Activated T-helper 1 cell treated with anti-CD3 and anti-CD28 coated beads, Interleukin-12 subunit alpha, Interleukin-12 subunit beta, Interleukin-2, Interleukin-4 antibody, amounts not matched to agents 30 ng/mL and 10 ng/mL and 1 ng/mL, durations not matched to agents 14 hours and 24 hours and 36 hours (primary cell): ENCODE measurements around the gene ANGPT4. TPM values are rescaled to one million over a fixed set of nuclear protein-coding genes. Genes with fewer than 3 reads are reported as not detected.

Experiments
- DNase-seq: peaks from one replicate; pipeline ENCODE4 v3.0.0; 2021; ENCODE audit warnings: low spot score
- H3K27ac Mint-ChIP-seq: one replicate; pipeline ENCODE4 v1.8.0; 2021; ENCODE audit warnings: mild to moderate bottlenecking, mixed read lengths
- H3K27me3 Mint-ChIP-seq: one replicate; pipeline ENCODE4 v1.8.0; 2022; ENCODE audit warnings: mild to moderate bottlenecking, moderate library complexity, mixed read lengths; ENCODE audit not compliant: insufficient read depth
- H3K36me3 Mint-ChIP-seq: one replicate; pipeline ENCODE4 v1.8.0; 2021; ENCODE audit warnings: low read depth, mixed read lengths
- H3K4me1 Mint-ChIP-seq: one replicate; pipeline ENCODE4 v1.8.0; 2021; ENCODE audit warnings: low read depth, mixed read lengths
- H3K4me3 Mint-ChIP-seq: one replicate; pipeline ENCODE4 v1.8.0; 2021; ENCODE audit warnings: mild to moderate bottlenecking, moderate library complexity, mixed read lengths
- H3K9me3 Mint-ChIP-seq: one replicate; pipeline ENCODE4 v1.8.0; 2021; ENCODE audit warnings: mixed read lengths
- intact Hi-C: fragments of 100-400 bp; cut with micrococcal nuclease; formaldehyde crosslinking; loops from one replicate; pipeline ENCODE4 v1.15.1; 2024
- total RNA-seq: library from RNA; stranded (reverse); gene quantifications from 2 replicates; pipeline ENCODE4 v1.2.3, GENCODE V29; 2022

The ANGPT4 gene
- total RNA-seq, 1 donor from 2014 or later: not detected

GRCh38 chr20:926670-927069, 10.5 kb upstream of the ANGPT4 start:
- peaks cover 13% of the 10 kb centered on the region for H3K9me3 Mint-ChIP-seq
- H3K4me3 Mint-ChIP-seq: no peak overlapping the region
- H3K4me1 Mint-ChIP-seq: no peaks in the 10 kb centered on the region
- no peak overlapping the region for H3K27ac Mint-ChIP-seq
- peaks cover 2% of the 10 kb centered on the region for H3K27me3 Mint-ChIP-seq
- DNase-seq: no peak
- intact Hi-C loops: no loop called here
- H3K36me3 Mint-ChIP-seq: no peaks in the 10 kb centered on the region

GRCh38 chr20:925516-925915, 9.4 kb upstream of the ANGPT4 start:
- DNase-seq: no peak
- Mint-ChIP-seq H3K4me1 (no peaks in the 10 kb centered on the region), H3K27me3 (peaks cover 5% of the 10 kb centered on the region), H3K4me3 (no peak overlapping the region), H3K9me3 (peaks cover 3% of the 10 kb centered on the region), H3K27ac (no peak overlapping the region), H3K36me3 (no peaks in the 10 kb centered on the region)
- intact Hi-C loops: no loop called here

DNA sequence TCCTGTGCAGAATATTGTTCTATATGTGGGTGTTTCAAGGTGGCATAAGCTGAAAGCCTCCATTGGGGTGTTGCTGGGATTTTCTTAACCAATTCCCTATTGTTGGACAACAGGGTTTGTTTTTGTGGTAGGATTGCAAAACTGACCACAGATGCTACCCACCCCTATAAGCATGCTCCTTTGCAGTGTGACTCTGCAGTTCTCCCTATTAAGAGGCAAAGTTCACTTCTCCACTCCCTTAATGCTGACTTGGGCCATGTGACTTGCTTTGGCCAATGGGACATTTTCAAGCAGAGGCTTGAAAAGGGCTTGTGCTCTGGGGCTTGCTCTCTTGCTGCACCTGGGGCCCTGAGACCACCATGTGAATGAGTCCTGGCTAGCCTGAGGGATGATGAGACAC, 8.5 kb upstream of the ANGPT4 start:
- Mint-ChIP-seq H3K27ac (no peak overlapping the region), H3K4me1 (no peaks in the 10 kb centered on the region)
- intact Hi-C loops: no loop called here

DNA sequence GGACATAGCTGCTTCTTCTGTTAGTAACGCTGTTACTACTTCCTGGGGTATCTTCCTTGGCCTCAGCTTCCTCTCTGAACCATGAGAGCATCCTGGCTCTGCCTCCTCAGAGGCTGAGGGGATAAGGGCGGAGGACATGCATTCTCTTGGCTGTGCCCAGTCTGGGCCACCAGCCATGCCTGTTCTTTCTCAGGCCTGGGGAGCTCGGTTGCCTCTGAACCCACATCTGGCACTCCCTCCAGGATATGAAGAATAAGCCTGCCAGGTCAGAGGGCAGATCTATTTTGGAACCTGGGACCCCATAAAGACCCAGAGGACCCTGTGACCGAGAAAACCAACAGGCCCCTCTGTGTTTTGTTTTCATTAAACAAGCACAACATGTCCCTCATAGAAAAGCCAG, 6.6 kb upstream of the ANGPT4 start:
- Mint-ChIP-seq H3K27me3 (peaks cover 5% of the 10 kb centered on the region), H3K9me3 (no peaks in the 10 kb centered on the region), H3K27ac (no peak overlapping the region), H3K36me3 (no peaks in the 10 kb centered on the region), H3K4me1 (no peaks in the 10 kb centered on the region), H3K4me3 (no peak overlapping the region)
- no peak for DNase-seq
- intact Hi-C loops: no loop called here

More for the DNA sequence above, 8.5 kb upstream of the ANGPT4 start:
- no peak for DNase-seq
- Mint-ChIP-seq H3K4me3 (no peak overlapping the region), H3K27me3 (peaks cover 5% of the 10 kb centered on the region), H3K9me3 (no peaks in the 10 kb centered on the region), H3K36me3 (no peaks in the 10 kb centered on the region)

DNA sequence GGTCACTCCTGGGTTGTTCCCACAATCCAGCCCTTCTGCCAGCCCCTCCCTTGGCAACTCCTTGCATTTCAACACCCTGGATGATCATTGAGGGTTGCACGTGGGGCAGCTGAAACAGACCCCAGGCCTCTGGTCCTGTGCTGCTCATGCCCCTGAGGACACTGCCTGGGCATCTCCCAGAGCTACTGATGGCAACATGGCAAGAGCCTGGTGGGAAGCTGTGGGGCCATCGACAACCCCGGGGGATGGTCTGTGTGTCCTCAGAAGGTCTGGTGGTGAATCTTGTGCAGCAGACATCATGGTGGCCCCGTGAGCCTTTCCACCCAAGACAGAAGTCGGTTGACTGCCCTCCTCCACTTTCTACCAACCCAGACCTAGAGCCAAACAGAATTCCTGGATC, 4.9 kb upstream of the ANGPT4 start:
- no peak overlapping the region for H3K27ac Mint-ChIP-seq
- no peak for DNase-seq
- no peaks in the 10 kb centered on the region for H3K36me3 Mint-ChIP-seq
- no peak overlapping the region for H3K4me3 Mint-ChIP-seq
- H3K27me3 Mint-ChIP-seq: peaks cover 7% of the 10 kb centered on the region
- H3K4me1 Mint-ChIP-seq: no peaks in the 10 kb centered on the region
- H3K9me3 Mint-ChIP-seq: no peaks in the 10 kb centered on the region
- intact Hi-C loops: no loop called here

- Mint-ChIP-seq H3K4me1 (no peaks in the 10 kb centered on the region), H3K27ac (no peak overlapping the region), H3K27me3 (peaks cover 7% of the 10 kb centered on the region), H3K36me3 (no peaks in the 10 kb centered on the region), H3K4me3 (no peak overlapping the region), H3K9me3 (no peaks in the 10 kb centered on the region)
- no peak for DNase-seq
- intact Hi-C loops: no loop called here
Measured at GRCh38 chr20:920311-920710, 4.2 kb upstream of the ANGPT4 start.

DNA sequence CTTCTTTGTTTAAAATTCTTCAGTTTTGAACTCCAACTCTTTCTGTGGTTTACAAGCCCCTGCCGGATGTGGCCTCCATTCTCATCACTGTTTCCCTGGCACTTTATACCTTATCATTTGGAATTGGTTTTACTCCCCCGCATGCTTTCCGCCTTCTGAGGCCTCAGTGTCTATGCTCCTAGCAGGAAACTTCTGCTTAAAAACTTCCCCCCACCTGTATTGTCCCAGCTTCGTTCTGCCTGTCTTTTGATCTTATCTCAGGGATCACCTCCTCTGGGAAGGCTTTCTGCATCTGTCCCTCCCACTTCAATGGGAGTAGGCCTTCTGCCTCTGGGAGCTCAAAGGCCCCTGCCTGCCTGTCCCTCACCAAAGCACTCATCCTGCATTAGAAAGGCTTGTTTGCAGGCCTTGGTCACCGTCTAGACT, 3.4 kb upstream of the ANGPT4 start:
- no peak for DNase-seq
- H3K4me3 Mint-ChIP-seq: no peak overlapping the region
- H3K27me3 Mint-ChIP-seq: peaks cover 7% of the 10 kb centered on the region
- intact Hi-C loops: no loop called here
- H3K36me3 Mint-ChIP-seq: no peaks in the 10 kb centered on the region
- no peaks in the 10 kb centered on the region for H3K4me1 Mint-ChIP-seq
- H3K9me3 Mint-ChIP-seq: no peaks in the 10 kb centered on the region
- no peak overlapping the region for H3K27ac Mint-ChIP-seq

DNA sequence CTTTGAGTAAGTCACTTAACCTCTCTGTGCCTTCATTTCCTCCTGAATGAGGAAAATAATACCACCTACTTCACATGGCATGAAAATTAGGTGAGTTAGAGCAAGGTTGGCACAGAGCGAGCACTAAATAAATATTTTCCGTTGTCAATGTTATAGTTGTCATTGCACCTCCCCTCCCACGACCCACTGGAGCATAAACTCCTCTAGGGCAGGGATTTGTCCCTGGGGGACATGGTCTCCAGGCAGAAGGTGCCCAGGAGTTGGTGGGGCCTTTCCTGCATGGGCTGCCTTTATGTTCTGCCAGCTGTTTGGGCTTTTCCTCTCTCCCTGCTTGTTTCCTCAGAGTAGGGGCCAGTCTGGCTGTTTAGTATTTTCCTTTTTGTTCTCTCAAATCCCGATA, 1.3 kb upstream of the ANGPT4 start:
- no peak overlapping the region for H3K27ac Mint-ChIP-seq
- no peaks in the 10 kb centered on the region for H3K36me3 Mint-ChIP-seq
- intact Hi-C loops: no loop called here

GRCh38 chr20:916825-917224, 691 bp upstream of the ANGPT4 start:
- Mint-ChIP-seq H3K36me3 (no peaks in the 10 kb centered on the region), H3K9me3 (no peaks in the 10 kb centered on the region), H3K4me3 (no peak overlapping the region), H3K4me1 (no peaks in the 10 kb centered on the region), H3K27me3 (peaks cover 12% of the 10 kb centered on the region), H3K27ac (no peak overlapping the region)
- intact Hi-C loops: no loop called here
- no peak for DNase-seq

More for the DNA sequence above, 1.3 kb upstream of the ANGPT4 start:
- Mint-ChIP-seq H3K4me3 (no peak overlapping the region), H3K9me3 (no peaks in the 10 kb centered on the region), H3K4me1 (no peaks in the 10 kb centered on the region), H3K27me3 (peaks cover 13% of the 10 kb centered on the region)
- DNase-seq: no peak

DNA sequence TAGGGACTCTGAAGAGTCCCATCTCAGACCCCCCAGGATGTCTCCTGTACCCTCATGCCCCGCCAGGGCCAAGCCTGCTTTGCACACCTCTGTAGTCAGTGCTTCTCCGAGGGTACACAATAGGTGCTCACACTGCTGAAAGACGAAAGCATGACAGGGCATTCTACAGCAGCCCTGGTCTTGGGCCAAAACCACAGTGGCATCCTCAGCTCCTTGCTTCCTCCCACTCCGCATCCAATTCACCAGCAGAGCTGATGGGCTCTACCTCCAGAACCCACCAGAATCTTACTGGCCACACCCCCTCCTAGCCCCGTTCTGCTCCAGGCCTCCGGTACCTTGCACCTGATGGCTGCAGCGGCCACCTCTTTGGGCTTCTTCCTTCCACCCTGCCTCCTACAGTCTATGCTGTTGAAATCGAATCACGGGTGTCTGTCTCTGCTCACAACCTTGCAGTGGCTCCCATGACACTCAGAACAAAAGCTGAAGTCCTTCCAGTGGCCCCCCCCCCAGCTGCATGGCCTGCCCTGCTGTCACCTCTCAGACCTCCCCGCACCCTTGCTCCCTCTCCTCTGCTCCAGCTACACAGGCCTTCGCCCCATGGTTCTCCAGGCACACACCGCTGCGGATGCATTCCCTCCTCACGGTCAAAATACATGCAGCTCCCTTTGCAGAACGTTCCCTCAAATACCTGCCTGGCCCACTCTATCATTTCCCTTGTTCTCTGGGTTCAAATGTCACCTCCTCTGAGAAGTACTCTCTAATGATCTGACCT, 1.2 kb downstream of the ANGPT4 start:
- Mint-ChIP-seq H3K4me3 (no peak overlapping the region), H3K4me1 (no peaks in the 10 kb centered on the region), H3K27ac (no peak overlapping the region), H3K36me3 (no peaks in the 10 kb centered on the region), H3K27me3 (peaks cover 8% of the 10 kb centered on the region), H3K9me3 (no peaks in the 10 kb centered on the region)
- intact Hi-C loops: no loop called here
- DNase-seq: no peak

- H3K27ac Mint-ChIP-seq: no peak overlapping the region
- H3K4me3 Mint-ChIP-seq: no peak overlapping the region
- intact Hi-C loops: no loop called here
- DNase-seq: no peak
- no peaks in the 10 kb centered on the region for H3K4me1 Mint-ChIP-seq
- H3K27me3 Mint-ChIP-seq: peaks cover 8% of the 10 kb centered on the region
- no peaks in the 10 kb centered on the region for H3K9me3 Mint-ChIP-seq
- no peaks in the 10 kb centered on the region for H3K36me3 Mint-ChIP-seq
Measured at GRCh38 chr20:913306-913849, 2.8 kb downstream of the ANGPT4 start.

DNA sequence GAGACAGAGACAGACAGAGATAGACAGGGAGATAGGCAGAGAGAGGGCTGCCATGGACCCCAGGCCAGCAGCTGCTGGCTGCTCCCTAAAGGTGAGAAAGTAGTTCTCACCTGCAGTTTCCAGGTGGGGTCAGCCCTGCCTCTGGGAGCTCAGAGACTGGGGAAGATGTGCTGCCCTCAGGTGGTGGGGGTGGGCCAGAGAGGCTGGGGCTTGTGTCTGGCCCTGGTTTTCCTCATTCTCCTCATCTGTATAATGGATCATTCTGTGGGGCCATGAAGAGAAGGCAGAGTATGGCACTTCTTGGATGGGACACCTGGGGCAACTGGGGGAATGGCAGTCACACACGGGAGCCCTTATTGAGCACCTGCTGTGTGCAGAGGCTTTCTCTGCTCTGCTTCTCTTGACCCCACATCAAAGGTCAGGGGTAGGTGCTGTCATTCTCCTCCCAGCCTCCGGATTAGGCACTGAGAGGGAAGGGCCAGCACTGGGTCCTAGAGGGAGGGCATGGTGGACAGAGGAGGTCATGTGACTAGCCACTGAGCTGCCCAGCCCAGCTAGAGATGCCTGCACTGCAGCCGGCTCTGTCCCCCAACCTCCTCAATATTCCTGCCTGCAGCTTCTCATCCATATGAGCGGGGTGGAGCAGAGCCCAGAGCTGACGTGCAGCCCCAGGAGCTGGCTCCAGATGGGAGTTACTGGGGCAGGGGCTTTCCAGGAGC, 4.1 kb downstream of the ANGPT4 start:
- no peak for DNase-seq
- H3K4me1 Mint-ChIP-seq: no peaks in the 10 kb centered on the region
- intact Hi-C loops: no loop called here

More for the DNA sequence above, 4.1 kb downstream of the ANGPT4 start:
- no peak overlapping the region for H3K4me3 Mint-ChIP-seq
- H3K36me3 Mint-ChIP-seq: no peaks in the 10 kb centered on the region
- no peak overlapping the region for H3K27ac Mint-ChIP-seq
- peaks cover 8% of the 10 kb centered on the region for H3K27me3 Mint-ChIP-seq
- no peaks in the 10 kb centered on the region for H3K9me3 Mint-ChIP-seq
